SH-SY5Y (cell line): ENCODE measurements around the gene DUSP6.

Experiments
- GATA2 ChIP-seq: IDR thresholded peaks from 2 replicates; pipeline ENCODE4 v1.6.1; 2011; ENCODE audit warnings: mild to moderate bottlenecking, low read depth, low read length
- GATA3 ChIP-seq: IDR thresholded peaks from 2 replicates; pipeline ENCODE4 v1.6.1; 2011; ENCODE audit warnings: low read depth, mild to moderate bottlenecking, low read length, moderate library complexity

The DUSP6 gene

DNA sequence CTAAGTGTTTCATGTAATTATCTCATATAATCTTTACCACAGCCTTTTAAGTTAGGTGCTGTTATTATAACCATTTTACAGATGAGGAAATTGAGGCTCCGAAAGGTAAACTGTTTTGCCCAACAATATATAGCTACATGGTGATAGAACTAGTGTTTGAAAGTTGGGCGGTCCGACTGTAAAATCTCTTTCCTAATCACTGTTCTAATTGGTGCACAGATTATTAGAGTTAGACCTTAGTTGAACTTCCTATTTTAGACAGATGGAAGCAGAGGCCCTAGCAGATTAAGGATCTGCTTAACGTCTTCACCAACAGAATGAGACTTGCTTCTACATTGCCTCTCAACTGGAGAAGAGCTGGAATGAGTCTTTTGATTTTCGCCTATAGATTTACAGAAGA, 30.0 kb upstream of the DUSP6 start:
- TF ChIP-seq GATA2 (no peak), GATA3 (no peak)

DNA sequence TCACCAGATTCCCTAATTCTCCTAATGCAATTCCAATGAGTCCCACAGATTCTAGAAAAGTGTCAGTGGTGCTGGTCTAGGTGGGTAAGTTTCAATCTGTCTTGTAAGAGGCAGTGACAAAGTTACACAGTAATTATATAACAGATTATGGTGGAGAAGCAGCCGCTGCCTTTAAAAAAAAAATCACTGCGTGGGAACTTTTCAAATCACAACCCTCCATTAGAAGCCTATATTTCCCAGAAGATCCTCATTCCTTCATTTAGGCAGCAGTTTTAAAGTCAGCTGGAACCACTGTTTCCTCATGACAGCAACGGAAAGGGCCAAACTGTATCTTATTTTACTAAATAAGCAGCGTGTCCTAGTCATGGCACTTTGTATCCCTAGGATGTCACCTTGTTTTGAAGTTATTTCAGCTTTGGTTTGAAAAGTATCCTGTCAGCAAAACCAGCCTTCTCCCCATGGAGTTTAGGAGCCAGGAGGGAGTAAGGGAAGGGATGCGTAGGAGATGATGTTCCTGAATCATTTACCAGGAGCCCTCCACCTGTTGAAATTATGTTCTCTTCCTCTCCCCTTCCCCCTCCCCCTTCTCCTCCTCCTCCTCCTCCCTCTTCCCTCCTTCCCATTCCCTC, 27.7 kb upstream of the DUSP6 start:
- no peak for TF ChIP-seq GATA2
- TF ChIP-seq GATA3: no peak

DNA sequence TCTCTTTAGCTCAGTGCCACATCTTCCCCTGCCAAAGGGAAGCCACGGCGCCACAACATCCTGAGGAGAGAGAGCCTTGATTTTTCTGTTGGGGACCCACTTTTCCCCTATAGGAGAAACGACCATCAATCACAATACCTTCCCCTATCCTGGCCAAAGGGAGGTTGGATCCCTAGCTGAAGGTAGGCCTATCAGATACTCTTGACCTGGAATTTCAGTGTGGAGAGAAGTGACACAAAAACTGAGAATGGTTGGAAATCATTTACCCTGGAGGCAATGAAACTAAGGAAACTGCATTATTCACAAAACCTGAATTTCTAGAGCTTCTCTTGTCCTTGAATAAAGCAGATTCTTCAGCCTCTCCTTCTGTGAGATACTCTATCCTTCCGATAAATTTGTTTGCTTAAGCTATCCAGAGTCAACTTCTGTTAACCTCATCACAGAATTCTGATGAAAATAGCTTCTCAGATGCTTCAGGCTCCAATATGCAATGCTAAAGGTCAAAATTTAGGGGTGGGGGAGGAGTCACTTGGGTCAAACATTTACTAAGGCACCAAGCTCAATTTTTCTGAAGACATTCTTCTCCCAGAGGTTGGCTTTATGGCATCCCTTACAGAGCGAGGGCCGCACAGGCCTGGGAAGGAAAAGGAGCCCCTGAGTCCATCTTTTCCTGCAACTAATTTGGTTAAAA, 27.0 kb upstream of the DUSP6 start:
- TF ChIP-seq GATA3 (no peak), GATA2 (no peak)

DNA sequence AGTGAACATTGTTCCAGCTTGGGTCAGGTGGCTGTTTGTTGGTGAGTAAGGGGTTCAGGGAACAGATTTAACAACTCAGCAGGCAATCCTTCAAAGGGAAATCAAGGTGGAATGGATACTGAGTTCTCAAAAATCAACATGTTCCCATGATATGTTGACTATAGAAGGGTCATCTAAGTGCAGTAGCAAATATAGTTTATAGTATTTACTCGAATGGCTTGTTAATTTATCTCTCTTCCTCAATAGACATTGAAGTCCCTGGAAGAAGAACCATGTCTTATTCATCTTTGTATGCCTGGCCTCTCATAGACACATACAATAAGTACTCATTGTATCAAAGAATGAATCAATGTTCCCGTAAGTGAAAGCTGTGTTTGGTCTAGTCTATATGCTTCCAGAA, 24.5 kb upstream of the DUSP6 start:
- TF ChIP-seq GATA3: no peak
- TF ChIP-seq GATA2: no peak

DNA sequence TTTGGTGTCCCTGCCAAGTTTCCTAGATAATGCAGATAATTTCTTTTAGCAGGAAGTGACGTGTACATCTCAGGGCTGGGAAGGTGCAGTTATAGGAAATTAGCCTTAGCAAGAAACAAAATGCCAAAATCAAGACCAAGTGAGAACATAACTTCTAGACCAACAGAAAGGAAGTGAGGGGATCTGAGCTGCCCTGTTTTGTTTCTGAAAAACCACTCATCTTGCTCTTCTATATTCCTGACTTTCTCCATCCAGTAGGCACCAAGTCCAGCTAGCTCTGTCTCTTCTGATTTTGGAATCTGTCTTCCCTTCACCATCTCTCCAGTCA, 23.9 kb upstream of the DUSP6 start:
- no peak for TF ChIP-seq GATA2
- TF ChIP-seq GATA3: no peak

DNA sequence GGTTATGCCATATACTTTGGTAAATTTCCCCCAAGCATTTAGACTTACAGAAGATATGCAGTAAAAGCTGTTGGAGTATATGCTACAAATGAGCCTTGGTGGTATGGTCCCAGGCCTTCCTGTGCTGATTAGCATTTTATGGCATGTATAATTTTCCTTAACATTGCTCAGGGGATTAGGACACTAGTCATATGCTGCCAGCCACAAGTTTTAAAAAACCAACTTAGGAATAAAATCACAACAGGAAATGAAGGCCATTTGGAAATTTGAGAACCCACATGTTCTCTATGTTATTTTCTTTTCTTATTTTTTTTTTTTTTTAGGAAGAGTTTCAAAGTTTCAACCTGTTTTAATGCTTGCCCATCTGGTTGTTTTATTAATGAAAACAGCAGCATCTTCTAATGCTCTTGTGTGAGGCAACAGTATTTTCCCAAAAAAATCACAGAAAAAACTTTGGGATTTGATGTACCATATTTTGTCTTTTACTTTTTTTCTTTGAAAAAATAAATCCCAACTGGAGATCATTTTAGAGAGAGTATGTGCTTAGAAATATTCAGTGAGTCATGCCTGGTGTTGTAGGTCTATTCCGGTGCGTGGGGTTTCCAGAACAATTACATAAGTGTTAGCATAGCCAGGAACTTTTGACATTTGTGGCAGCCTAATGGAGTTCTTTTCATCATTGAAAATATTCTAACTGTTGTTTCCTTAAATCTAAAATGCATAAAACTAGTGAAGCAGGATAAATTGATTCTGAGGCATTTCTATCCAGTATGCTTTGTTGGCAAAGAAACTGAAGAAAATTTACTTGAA, 21.7 kb upstream of the DUSP6 start:
- TF ChIP-seq GATA3 (no peak), GATA2 (no peak)

DNA sequence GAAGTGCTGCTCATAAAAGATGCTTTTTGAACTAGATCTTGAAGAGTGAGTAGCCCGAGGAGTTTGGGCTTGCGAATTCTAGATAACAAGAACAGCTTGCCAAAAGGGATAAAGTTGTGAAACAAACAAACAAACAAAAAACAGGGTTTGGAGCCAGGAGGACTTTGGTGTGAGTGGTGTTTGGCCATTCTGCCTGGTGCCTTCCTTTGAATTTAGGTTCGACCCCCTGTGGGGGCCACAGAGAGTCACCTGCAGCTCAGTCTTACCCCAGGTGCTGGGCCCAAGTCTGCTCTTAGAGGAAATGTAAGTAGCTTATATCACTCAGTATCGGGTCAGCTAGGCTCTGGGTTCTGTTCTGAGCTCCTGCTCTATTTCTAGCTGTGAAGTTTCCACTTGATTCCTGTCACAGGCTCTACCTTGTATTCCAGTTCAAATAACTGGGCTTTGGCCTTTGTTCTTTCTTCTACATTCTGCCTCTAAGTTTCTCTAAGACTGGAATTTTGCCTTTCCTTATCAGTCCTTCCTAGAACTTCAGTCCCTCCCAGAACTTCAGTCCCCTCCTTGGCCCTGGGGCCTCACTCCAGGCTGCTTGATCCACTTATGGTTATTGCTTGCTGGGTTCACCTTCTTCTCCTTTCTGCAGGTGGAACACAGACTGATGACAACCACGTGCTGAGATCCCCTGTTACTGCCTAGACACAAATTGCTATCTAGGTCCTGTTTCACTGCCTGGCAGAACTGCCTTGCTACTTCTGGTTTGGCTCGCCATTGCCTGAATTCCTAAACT, 20.5 kb upstream of the DUSP6 start:
- no peak for TF ChIP-seq GATA3
- no peak for TF ChIP-seq GATA2

DNA sequence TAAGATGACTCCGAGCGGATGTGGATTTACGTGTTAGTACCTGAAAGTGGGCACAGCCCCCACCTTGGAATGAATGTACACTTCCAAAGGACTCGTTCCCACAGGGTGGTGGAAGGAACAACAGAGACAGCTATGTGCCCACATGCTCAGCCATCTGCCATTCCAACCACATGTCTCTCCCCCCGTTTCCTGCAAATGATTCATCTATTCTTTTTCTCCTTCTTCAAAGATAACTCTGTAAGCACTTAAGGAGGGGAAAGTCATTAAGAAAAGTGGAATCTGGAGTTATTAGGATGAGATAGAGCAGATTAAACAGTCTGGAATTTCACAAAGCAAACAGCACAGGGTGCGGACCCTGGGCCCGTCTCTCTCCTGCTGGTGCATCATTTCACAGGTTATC, 18.5 kb upstream of the DUSP6 start:
- no peak for TF ChIP-seq GATA3

DNA sequence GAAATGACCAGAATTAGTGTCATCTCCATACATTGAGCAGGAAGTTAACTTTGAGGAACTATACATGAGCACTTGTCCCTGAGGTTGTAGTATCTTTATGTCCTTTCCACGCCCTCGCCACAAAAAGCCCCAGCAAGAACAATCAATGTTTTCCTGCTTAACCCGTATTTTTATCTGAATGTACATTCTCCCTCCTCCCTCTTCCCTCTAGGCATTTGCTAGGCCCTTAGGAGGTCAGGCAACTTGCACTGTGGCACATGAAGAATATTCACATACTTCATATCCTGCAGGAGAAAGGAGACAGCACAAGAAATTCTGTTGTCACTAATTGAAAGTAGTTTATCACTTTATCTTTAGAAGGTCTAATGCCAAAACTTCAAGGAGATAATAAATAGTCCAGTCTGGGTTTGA, 18.1 kb upstream of the DUSP6 start:
- TF ChIP-seq GATA3 (no peak), GATA2 (no peak)

DNA sequence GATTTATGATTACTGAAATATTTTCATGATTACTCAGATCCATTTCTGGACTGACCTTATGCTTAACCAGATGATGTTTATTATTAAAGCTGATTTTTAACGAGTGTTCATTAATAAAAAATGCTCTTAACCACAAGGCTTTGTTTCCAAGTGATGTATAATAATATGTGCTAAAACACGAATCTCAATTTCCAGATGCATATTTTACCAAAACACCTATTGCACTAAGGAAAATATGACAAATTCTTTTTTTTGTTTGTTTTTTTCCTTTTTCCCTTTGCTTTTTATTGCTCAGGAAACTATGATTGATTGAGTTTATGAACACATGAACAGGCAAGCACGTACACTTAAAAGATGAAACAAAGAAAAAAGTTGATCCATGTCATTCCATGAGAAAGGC, 16.9 kb upstream of the DUSP6 start:
- no peak for TF ChIP-seq GATA2
- no peak for TF ChIP-seq GATA3

DNA sequence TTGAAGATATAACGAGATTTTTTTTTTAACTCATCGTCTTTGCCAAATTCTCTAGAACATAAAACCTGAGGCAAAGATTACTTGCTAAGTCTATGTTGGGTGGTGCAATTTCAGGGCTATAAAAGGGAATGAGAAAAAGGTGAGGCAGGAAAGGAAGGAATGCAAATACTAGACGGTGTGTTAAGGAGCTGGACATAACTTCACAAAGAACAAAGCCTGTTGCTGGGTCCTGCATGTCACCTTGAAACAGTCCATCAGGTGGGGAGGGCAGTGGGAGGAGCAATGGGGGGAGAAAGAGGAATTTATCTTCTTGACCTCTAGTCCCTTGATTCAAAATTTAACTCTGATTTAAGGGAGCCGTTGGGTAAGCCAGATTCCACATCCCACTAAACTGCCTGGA, 16.1 kb upstream of the DUSP6 start:
- TF ChIP-seq GATA2: no peak
- TF ChIP-seq GATA3: no peak

DNA sequence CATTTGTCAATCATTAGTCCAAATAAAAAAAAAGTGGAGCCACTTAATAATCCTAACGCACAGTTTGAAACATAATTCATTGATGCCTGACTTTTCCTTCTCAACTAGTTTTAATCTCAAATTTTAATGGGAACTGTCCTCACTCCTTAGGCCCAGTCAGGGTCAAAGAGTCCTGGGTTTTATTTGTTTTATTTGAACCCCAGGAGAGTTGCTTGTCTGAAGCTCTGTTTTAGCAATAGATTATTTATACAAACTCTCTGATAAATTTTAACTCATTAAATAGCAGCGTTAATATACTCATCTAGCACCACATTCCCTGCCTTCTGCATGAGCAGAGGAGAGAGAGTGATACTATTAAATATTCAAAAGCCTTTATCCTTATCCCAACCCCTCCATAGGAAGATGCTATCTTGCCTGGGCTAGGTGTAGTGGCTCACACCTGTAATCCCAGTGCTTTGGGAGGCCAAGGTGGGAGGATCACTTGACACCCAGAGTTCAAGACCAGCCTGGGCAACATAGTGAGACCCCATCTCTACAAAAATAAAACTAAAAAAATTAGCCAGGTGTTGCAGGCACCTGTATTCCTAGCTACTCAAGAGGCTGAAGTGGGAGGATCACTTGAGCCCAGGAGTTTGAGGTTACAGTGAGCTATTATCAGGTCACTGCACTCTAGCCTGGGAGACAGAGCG, 14.5 kb upstream of the DUSP6 start:
- no peak for TF ChIP-seq GATA2
- no peak for TF ChIP-seq GATA3

DNA sequence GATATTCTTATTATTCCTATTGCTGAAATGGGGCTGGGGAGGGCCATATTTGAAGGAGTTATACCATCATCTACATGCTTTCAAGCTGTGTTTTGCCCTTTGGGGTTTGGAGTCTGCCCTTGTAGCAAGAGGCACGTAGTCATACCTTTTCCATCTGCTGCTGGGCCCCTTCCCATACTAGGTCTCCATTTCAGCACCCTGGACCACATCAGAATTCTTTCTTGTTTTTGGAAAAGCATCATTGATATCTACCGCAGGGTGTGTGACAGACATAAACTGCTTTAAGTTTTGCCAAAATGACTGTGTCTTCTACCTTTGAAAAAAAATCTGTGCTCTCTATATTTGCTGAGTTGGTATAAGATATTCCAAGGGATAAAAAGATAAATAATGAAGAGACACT, 12.3 kb upstream of the DUSP6 start:
- TF ChIP-seq GATA3 (no peak), GATA2 (no peak)

DNA sequence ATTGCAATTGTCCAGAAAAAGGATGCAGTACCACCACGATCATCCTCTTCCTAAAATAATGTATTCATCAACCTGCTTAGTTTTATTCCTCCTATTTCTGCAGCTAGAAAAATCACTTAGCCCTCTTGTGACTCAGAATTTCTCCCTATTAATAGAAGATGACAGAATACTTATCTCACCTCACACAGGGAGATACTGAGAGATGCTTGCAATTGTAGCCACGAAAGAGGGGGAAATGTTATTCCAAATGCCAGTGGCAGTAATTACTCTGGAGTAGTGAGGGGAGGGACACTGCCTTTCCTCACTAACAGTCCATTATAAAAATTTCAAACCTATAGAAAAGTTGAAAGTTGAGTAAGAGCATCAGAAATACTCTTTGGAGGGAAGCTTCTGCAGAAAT, 11.8 kb upstream of the DUSP6 start:
- no peak for TF ChIP-seq GATA3
- TF ChIP-seq GATA2: no peak
